ENCODE results near the gene CAMK4.
A peak's percentile ranks its signal among the peaks of the same experiment; 100 is the strongest.

The CAMK4 gene

DNA sequence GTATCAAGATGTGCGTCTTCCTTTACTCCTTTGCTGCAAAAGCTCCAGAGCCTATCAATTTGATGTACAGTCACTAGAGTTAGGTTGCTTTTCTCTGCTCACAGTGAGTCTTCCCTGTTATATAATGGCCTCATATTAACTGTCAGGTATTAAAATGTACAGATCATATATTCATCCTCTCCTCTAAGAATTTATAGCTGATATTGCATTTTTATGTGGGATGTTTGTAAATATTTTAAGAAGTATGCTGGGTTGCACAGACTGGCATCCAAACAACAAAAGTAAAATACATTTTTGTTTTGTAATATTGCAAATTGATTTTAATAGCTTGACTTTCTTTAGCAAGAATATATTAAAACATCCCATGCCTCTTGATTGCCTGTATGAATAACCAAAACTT is 148.6 kb downstream of the CAMK4 start:
- Histone ChIP-seq H3K36me3 (peaks cover 46% of the 10 kb centered on the region), H3K9me3 (no peaks in the 10 kb centered on the region), H3K4me3 (ENCODE audit: low read depth, low read length) (no peak overlapping the region), H3K27me3 (no peaks in the 10 kb centered on the region), H3K4me1 (peaks cover 17% of the 10 kb centered on the region)
- TF ChIP-seq, protein P1, sequence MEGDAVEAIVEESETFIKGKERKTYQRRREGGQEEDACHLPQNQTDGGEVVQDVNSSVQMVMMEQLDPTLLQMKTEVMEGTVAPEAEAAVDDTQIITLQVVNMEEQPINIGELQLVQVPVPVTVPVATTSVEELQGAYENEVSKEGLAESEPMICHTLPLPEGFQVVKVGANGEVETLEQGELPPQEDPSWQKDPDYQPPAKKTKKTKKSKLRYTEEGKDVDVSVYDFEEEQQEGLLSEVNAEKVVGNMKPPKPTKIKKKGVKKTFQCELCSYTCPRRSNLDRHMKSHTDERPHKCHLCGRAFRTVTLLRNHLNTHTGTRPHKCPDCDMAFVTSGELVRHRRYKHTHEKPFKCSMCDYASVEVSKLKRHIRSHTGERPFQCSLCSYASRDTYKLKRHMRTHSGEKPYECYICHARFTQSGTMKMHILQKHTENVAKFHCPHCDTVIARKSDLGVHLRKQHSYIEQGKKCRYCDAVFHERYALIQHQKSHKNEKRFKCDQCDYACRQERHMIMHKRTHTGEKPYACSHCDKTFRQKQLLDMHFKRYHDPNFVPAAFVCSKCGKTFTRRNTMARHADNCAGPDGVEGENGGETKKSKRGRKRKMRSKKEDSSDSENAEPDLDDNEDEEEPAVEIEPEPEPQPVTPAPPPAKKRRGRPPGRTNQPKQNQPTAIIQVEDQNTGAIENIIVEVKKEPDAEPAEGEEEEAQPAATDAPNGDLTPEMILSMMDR (IDR thresholded peaks at IDR 0.05; ENCODE audit: low read depth, low read length): no peak
- no peak for DNase-seq

DNA sequence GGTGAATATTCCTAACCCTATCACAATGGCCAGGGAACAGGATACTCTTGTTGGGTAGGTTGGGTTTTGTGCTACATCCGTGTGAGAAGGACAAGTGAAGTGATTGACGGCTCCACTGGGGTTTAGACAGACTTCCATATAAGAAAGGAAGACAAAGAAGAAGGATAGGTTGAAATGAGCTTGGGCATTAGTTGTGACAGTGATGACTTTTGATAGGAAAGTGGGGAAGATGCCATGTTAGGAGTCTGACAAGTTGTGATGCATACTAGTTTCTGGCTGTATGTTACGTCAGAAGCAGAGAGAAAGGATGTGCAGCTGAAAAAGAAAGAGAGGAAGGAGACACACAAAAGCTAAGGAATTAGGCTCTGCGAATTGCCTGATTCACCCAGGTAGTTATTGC is 150.2 kb downstream of the CAMK4 start:
- Histone ChIP-seq H3K4me1 (peaks cover 30% of the 10 kb centered on the region), H3K9me3 (no peaks in the 10 kb centered on the region), H3K36me3 (peaks cover 46% of the 10 kb centered on the region), H3K27me3 (no peaks in the 10 kb centered on the region), H3K4me3 (ENCODE audit: low read depth, low read length) (no peak overlapping the region)
- DNase-seq: no peak
- TF ChIP-seq, protein P1 (IDR thresholded peaks at IDR 0.05; ENCODE audit: low read depth, low read length): no peak

DNA sequence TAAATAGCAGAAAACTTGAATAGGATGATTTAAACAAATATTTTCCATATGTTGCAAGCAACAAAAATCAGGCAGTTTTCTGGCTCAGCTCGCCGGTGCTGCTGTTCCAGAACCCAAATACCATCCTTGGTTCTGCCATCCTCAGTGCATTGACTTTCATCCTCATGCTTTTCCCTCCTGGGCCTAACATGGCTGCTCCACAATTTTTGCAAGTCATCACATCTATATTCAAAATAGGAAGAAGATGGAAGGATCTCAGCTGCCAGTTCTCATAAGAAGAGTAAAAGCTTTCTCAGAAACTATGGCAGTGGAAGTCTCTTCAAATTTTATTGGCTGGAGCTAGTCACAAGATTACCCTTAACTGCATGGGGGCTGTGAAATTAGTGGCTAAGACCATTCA is 151.5 kb downstream of the CAMK4 start:
- Histone ChIP-seq H3K27me3 (no peaks in the 10 kb centered on the region), H3K4me1 (peaks cover 39% of the 10 kb centered on the region), H3K36me3 (peaks cover 39% of the 10 kb centered on the region), H3K4me3 (ENCODE audit: low read depth, low read length) (no peak overlapping the region), H3K9me3 (no peaks in the 10 kb centered on the region)
- TF ChIP-seq, protein P1 (IDR thresholded peaks at IDR 0.05; ENCODE audit: low read depth, low read length): no peak
- no peak for DNase-seq

DNA sequence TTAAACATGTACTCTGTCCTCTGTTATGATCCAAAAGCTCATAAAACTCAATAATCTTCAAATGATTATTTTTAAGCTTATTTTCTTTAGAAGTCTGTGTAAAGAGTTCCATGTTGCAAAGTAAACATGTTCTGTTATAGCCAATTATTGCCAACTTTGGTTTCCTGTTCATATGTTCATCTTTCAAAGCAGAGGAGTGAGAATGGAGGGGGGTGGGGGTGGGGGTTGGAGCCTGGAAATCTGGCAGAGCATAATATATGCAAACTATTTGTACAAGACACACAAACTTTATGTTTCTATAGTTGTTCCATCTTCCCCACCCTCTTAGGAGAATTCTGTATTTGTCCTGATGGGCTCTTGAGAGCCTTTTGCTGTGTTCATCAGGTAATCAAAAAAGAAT is 153.1 kb downstream of the CAMK4 start:
- Histone ChIP-seq H3K27me3 (no peaks in the 10 kb centered on the region), H3K9me3 (no peaks in the 10 kb centered on the region), H3K4me1 (peaks cover 53% of the 10 kb centered on the region), H3K4me3 (ENCODE audit: low read depth, low read length) (no peak overlapping the region), H3K36me3 (peaks cover 39% of the 10 kb centered on the region)
- TF ChIP-seq, protein P1 (IDR thresholded peaks at IDR 0.05; ENCODE audit: low read depth, low read length): no peak
- no peak for DNase-seq

DNA sequence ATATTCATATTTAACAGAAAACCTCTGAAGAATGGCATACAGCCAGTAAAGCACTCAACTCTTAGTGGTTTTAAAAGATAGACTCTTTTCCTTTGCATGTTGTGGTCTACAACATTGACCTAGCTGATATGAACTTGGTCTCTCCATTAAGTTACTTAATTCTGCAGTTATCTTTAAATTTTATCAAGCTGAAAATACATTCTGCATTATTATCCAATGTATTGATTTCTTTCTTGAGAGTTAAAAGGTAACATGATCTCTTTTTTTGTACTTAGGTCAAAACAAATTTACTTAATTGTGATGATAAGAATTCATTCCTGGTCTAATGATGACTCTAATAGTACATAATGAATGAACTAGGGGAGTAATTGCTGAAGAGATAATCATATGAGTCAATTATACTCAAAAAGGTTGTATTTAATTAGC is 155.2 kb downstream of the CAMK4 start:
- Histone ChIP-seq H3K9me3 (no peaks in the 10 kb centered on the region), H3K36me3 (peaks cover 38% of the 10 kb centered on the region), H3K4me1 (peaks cover 55% of the 10 kb centered on the region), H3K4me3 (ENCODE audit: low read depth, low read length) (no peak overlapping the region), H3K27me3 (no peaks in the 10 kb centered on the region)
- DNase-seq: peak; percentile 57
- TF ChIP-seq, protein P1 (IDR thresholded peaks at IDR 0.05; ENCODE audit: low read depth, low read length): no peak

DNA sequence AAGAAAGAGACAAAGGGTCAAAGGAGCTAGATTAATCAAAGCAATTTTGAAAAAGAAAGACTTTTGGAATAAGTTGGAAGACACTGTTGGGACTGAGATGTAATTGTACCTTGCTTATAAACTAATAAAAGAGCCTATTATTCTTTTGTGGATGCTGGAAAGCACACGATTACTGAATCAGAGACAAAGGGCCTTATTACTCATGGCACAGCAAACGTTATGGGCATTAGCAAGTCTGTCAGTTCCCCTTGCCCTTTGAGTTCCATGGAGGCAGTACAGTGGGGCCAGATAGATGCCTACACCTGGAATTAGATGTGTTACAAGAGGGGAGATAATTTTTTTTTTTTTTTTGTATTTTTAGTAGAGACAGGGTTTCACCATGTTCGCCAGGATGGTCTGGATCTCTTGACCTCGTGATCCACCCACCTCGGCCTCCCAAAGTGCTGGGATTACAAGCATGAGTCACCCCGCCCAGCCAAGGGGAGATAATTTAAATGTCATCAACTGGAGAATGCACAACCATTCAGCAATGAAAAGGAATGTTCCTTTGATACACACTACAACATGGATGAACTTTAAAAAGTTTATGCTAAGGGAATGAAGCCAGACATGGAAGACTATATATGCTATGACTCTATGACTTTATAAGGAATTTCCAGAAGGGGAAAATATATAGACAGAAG is 159.2 kb downstream of the CAMK4 start:
- DNase-seq: no peak
- H3K9me3 ChIP-seq: no peaks in the 10 kb centered on the region
- TF ChIP-seq, protein P1 (IDR thresholded peaks at IDR 0.05; ENCODE audit: low read depth, low read length): no peak
- peaks cover 16% of the 10 kb centered on the region for H3K36me3 ChIP-seq
- H3K27me3 ChIP-seq: no peaks in the 10 kb centered on the region
- H3K4me1 ChIP-seq: peaks cover 68% of the 10 kb centered on the region
- H3K4me3 ChIP-seq (ENCODE audit: low read depth, low read length): no peak overlapping the region

Measured in BE2C (cell line).